K562 (cell line): Measurements from ENCODE around the gene PLXND1.

Experiments
- CEBPB ChIP-seq: fragments of 450-650 bp; IDR thresholded peaks from 2 replicates; pipeline ENCODE4 v1.6.1; 2016; ENCODE audit warnings: missing genetic modification characterization, missing compliant biosample characterization
- KLF13 ChIP-seq: fragments of 450-650 bp; IDR thresholded peaks from 2 replicates; pipeline ENCODE4 v1.6.1; 2016; ENCODE audit warnings: missing genetic modification characterization, low read depth, mild to moderate bottlenecking, missing compliant biosample characterization, moderate library complexity, borderline replicate concordance
- MYC ChIP-seq, 2 experiments: fragments of 250-450 bp in 1 of 2; sonication (Bioruptor Pico) in 1 of 2; IDR thresholded peaks; 2 replicates each; pipeline versions ENCODE4 v1.5.1 to v1.6.1; 2012 to 2021; ENCODE audit warnings: low read depth in 2 of 2, borderline replicate concordance in 1 of 2, improper control_type of control experiment in 1 of 2, low read length in 1 of 2, mild to moderate bottlenecking in 1 of 2, moderate library complexity in 1 of 2
- ZNF274 ChIP-seq: IDR thresholded peaks from 2 replicates; pipeline ENCODE4 v1.6.1; 2011; ENCODE audit warnings: low read depth, mild to moderate bottlenecking, low read length, moderate library complexity, borderline replicate concordance
- TF ChIP-seq, protein P1 (sequence below), 2 experiments: fragments of 450-650 bp in 1 of 2; sonication (generic) in 1 of 2; formaldehyde crosslinking in 1 of 2; IDR thresholded peaks in 1 of 2; conservative IDR thresholded peaks in 1 of 2; 2 replicates each; pipeline versions ENCODE4 v1.6.1 to v1.8.1; 2016 to 2023; ENCODE audit warnings: mild to moderate bottlenecking in 2 of 2, moderate library complexity in 2 of 2, inconsistent platforms in 1 of 2, missing genetic modification reagents in 1 of 2
- TF ChIP-seq, protein P2 (sequence below): sonication (generic); formaldehyde crosslinking; IDR thresholded peaks from 2 replicates; pipeline ENCODE4 v1.8.1; 2022; ENCODE audit warnings: missing genetic modification reagents

GRCh38 chr3:129616291-129616690 is 9.8 kb upstream of the PLXND1 start:
- TF ChIP-seq, protein P1, sequence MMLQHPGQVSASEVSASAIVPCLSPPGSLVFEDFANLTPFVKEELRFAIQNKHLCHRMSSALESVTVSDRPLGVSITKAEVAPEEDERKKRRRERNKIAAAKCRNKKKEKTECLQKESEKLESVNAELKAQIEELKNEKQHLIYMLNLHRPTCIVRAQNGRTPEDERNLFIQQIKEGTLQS (IDR thresholded peaks at IDR 0.05): no peak
- TF ChIP-seq, protein P1 (CRISPR knock-in tag; conservative IDR thresholded peaks at IDR 0.05): no peak
- TF ChIP-seq, protein P2, sequence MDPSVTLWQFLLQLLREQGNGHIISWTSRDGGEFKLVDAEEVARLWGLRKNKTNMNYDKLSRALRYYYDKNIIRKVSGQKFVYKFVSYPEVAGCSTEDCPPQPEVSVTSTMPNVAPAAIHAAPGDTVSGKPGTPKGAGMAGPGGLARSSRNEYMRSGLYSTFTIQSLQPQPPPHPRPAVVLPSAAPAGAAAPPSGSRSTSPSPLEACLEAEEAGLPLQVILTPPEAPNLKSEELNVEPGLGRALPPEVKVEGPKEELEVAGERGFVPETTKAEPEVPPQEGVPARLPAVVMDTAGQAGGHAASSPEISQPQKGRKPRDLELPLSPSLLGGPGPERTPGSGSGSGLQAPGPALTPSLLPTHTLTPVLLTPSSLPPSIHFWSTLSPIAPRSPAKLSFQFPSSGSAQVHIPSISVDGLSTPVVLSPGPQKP: no peak
- TF ChIP-seq ZNF274: no peak
- no peak for TF ChIP-seq CEBPB (tag)
- no peak for TF ChIP-seq KLF13
- TF ChIP-seq MYC (IDR thresholded peaks at IDR 0.05; ENCODE audit: low read depth, low read length): no peak
- TF ChIP-seq MYC (CRISPR knock-in tag; IDR thresholded peaks at IDR 0.05; ENCODE audit: borderline replicate concordance, low read depth): no peak
